Measurements from ENCODE around the gene TMEM184B. TPM values are rescaled to one million over a fixed set of nuclear protein-coding genes. Genes with fewer than 3 reads are reported as not detected.

TMEM184B gene
- total RNA-seq, 1 donor, result 14.3 TPM

DNA sequence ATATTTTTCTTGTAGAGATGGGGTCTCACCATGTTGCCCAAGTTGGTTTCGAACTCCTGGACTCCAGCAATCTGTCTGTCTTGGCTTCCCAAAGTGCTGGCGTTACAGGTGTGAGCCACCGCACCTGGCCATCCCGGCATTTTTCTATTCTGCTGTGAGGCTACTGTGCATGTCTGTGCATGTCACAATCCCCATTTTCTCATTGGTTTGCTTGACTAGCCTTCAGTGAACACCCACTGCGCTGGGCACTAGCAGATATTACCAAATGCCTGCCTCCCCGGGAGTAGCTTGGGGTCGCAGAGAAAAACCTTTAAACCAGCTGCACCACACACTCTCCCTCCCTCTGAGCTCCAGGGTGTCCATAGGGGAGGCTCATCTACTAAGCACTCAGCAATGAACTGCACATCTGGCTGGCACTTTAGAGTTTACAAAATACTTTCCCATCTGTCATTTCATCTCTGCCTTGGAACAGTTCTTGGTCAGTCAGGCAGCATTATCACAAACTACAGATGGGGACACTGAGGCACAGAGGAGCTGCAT lies 39.5 kb upstream of the TMEM184B start:
- peaks cover 34% of the 10 kb centered on the region for H3K4me1 ChIP-seq (ENCODE audit: insufficient read depth, low read length)
- no peaks in the 10 kb centered on the region for H3K9me3 ChIP-seq (ENCODE audit: low read depth, low read length)
- no peaks in the 10 kb centered on the region for H3K27me3 ChIP-seq (ENCODE audit: insufficient read depth, low read length)
- H3K4me3 ChIP-seq (ENCODE audit: low read length), result no peak overlapping the region

DNA sequence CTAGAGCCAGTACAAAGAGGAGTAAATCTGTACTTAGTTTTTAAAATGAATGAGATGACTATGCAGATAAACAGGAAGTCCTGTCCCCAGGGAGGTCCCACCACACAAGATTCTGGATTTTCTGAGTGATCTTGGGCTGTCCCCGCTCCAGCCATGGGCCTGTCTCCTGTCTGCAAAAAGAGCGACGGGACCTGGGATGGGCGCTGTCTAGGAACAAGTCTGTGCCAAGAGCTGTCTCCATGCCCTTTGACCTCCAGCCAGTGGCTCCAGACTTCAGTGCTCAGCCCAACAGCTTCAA lies 38.5 kb upstream of the TMEM184B start:
- no peak overlapping the region for H3K4me3 ChIP-seq (ENCODE audit: low read length)
- peaks cover 35% of the 10 kb centered on the region for H3K4me1 ChIP-seq (ENCODE audit: insufficient read depth, low read length)
- no peaks in the 10 kb centered on the region for H3K27me3 ChIP-seq (ENCODE audit: insufficient read depth, low read length)
- H3K9me3 ChIP-seq (ENCODE audit: low read depth, low read length), result no peaks in the 10 kb centered on the region

DNA sequence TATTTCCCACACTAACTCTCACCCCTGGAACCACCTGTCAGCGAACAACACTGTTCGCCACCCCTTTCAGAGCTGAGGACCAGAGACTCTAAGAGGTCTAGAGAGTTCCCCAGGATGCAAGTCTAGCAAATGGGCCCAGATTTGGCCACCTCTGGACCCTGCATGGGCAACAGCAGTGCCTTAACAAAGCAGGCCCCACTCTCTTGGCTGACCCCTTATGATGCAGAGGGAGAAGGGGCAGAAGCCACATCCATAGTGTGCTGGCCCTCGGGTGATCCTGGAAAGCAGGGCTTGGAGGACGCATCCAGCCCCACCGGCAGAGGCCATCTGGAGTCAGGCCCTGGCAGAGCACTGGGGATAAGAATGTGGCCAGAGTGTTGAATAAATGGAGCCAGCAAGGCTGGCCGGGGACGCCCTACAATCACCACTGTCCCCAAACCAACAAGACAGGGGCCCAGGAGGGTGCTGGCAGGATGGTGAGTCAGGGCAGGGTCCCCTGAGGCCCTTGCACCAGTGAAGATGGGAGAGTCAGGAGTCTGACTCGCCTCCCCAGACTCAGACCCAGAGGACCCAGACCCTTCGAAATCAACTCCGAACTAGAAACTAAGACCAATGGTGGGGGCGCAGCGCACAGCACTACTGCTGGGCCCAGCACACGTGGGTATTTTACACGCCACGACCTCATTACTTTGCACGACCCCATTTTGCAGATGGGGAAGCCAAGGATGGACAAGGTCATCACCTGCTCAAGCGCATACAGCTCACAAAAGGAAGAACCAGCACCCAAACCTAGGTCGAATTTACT lies 37.9 kb upstream of the TMEM184B start:
- Histone ChIP-seq H3K4me3 (ENCODE audit: low read length) (no peak overlapping the region), H3K27me3 (ENCODE audit: insufficient read depth, low read length) (no peaks in the 10 kb centered on the region), H3K4me1 (ENCODE audit: insufficient read depth, low read length) (peaks cover 35% of the 10 kb centered on the region), H3K9me3 (ENCODE audit: low read depth, low read length) (no peaks in the 10 kb centered on the region)

DNA sequence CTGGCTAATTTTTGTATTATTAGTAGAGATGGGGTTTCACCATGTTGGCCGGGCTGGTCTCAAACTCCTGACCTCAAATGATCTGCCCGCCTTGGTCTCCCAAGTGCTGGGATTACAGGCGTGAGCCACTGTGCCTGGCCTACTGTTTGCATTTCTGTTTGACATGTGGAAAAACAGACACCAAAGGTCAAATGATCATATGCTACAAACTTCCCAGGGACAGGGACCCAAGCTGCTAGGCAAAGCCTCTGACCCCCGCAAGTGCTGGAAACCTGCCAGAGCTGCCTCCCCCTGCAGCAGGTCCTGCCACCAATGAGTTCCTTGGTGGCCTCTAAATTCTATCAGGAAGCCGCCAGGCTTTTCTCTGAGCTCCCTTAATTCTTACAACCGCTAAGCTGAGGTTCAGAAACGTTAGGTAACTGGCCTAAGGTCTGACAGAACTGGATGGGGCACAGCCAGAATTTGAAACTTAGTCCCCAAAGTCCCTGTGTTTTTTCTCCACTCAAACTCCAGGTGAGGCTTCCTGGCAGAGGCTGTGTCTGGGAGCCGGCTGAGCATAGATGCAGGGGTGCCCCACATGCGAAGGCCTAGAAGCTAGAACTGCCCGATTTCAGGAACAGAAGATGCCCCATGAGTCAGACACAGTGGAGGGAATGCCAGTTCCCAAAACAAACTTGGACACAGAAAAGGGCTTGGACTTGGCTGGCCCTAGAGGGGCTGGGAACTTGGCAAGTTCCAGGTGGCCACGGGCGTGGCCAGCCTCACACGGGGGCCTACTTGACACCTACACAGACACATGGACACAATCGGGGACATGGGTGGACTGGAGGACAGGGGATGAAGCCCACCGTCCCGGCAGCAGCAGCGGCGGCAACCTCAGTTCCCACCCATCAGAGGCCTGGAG lies 37.1 kb upstream of the TMEM184B start:
- no peaks in the 10 kb centered on the region for H3K27me3 ChIP-seq (ENCODE audit: insufficient read depth, low read length)
- peaks cover 31% of the 10 kb centered on the region for H3K4me1 ChIP-seq (ENCODE audit: insufficient read depth, low read length)
- no peaks in the 10 kb centered on the region for H3K9me3 ChIP-seq (ENCODE audit: low read depth, low read length)
- H3K4me3 ChIP-seq (ENCODE audit: low read length), result no peak overlapping the region

DNA sequence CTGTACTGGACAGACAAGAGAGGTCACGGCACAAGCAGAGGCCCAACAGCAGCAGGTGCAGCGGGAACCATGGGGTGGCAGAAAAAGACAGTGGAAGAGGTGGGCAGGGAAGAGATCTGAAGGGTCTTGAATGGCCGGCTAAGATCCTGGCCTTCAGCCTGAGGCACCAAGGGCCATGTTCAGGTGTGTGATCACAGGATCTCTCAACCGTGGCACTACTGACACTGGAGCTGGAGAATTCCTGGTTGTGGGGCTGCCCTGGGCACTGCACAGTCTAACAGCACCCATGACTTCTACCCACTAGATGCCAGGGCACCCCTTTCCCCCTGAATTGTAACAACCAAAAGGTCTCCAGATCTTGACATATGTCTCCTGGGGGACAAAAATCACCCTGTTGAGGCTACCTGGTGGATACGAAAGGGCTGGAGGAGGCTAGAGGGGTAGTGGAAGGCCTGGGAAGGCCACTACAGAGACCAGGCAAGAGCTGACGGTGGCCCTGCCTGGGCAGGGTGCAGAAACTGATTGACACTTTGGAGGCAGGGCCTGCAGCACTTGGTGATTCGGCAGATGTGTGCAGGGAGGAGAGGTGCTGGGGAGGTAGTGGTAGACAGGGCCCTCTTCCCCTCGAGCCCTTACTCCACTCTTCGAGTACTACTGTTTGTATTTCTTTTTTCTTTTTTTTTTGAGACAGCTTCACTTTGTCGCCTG lies 36.1 kb upstream of the TMEM184B start:
- Histone ChIP-seq H3K9me3 (ENCODE audit: low read depth, low read length) (no peaks in the 10 kb centered on the region), H3K4me3 (ENCODE audit: low read length) (no peak overlapping the region), H3K4me1 (ENCODE audit: insufficient read depth, low read length) (peaks cover 22% of the 10 kb centered on the region)

DNA sequence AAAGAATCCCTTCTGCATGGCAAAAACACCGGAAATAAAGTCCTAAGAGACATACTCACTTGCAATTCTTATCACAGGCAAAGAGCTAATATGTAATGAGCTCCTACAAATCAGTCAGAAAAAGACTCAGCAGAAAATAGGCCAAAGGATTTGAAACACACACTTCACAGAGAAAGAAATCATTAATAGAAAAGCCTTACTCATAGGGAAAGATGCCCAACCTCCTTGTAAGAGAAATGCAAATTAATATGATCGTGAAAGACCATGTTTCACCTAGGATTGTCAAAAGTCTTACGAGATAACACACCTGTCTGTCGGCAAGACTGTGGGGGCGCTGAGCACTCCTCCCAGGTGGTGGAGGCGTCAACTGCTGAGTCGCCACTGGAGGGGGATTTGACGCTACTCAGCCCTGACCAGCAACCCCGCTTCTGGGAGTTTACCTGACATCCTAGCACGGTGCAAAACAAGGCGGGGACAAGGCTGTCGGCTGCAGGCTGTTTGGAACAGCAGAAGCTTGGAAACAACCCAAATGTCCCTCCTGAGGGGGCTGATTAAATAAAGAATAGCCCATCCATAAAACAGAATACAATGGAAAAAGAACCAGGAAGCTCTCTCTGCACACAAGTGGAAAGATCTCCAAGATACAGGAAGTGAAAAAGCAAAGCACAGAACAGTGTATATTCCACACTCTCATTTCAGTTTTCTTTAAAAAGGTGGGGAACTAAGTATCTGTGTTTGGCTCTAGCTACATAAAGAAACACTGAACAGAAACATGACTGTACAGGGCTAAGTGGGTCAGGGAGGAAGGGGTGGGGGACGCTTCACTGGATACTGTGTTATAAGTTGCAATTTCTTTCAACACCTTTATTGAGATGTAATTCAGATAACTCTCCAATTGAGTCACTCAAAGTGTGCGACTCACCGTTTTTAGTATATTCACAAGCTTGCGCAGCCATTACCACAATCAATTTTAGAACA lies 33.0 kb upstream of the TMEM184B start:
- peaks cover 11% of the 10 kb centered on the region for H3K4me1 ChIP-seq (ENCODE audit: insufficient read depth, low read length)
- H3K9me3 ChIP-seq (ENCODE audit: low read depth, low read length), result no peaks in the 10 kb centered on the region
- no peak overlapping the region for H3K4me3 ChIP-seq (ENCODE audit: low read length)
- no peaks in the 10 kb centered on the region for H3K27me3 ChIP-seq (ENCODE audit: insufficient read depth, low read length)

More for the DNA sequence above, 36.1 kb upstream of the TMEM184B start:
- no peaks in the 10 kb centered on the region for H3K27me3 ChIP-seq (ENCODE audit: insufficient read depth, low read length)

DNA sequence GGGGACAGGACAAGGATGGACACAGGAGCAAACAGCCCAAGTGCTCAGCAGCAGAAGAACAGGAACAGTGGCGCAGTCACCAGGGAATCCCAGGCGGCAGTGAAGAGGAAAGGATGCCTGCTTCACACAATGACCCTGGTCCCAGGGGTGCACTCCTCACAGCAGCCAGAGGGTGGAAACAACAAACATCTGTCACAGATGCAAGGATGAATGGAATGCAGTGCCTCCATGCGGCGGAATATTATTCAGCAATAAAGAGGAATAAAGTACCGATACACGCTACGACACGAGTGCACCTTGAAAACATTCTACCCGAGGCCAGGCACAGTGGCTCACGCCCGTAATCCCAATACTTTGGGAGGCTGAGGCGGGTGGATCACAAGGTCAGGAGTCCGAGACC lies 31.7 kb upstream of the TMEM184B start:
- Histone ChIP-seq H3K4me1 (ENCODE audit: insufficient read depth, low read length) (peaks cover 11% of the 10 kb centered on the region), H3K4me3 (ENCODE audit: low read length) (no peak overlapping the region), H3K27me3 (ENCODE audit: insufficient read depth, low read length) (no peaks in the 10 kb centered on the region)

DNA sequence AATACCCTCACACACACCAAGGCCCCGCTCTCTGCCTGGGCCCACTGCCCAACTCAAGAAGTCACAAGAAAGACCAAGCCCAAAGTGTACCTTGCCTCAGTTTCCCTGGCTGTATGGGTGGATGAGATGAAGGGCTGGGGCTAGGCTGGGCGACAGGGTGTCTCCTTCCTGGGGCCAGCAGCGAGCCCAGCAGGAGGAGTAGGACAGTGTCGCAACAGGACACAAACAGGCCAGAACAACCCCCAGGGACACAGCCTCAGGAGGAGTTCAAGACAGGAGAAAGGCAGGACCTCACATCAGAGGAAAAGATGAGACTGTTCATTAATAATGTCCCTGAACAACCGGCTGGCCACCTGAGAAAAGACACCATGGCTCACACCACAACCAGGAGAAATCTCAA lies 31.2 kb upstream of the TMEM184B start:
- no peaks in the 10 kb centered on the region for H3K27me3 ChIP-seq (ENCODE audit: insufficient read depth, low read length)

More for the DNA sequence above, 31.7 kb upstream of the TMEM184B start:
- H3K9me3 ChIP-seq (ENCODE audit: low read depth, low read length), result no peaks in the 10 kb centered on the region

DNA sequence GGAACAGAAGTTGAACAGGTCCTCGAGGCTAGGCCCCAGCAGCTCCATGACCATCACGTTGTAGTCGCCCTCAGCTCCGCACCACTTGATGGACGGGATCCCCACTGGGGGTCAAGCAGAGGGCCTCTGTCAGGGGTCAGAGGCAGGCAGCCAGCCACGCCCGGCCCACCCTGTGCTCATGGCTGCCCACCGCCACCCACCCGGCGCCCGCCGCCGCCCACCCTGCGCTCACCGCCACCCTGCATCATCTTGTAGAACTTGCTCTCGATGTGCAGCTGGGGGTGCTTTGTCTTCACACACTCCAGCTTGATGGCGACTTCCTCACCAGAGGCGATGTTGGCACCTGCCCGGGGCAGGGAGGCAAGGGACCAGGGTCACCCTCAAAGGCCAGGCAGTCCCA lies 30.1 kb upstream of the TMEM184B start:
- H3K4me3 ChIP-seq (ENCODE audit: low read length), result no peak overlapping the region
- no peaks in the 10 kb centered on the region for H3K27me3 ChIP-seq (ENCODE audit: insufficient read depth, low read length)
- H3K4me1 ChIP-seq (ENCODE audit: insufficient read depth, low read length), result peaks cover 11% of the 10 kb centered on the region
- no peaks in the 10 kb centered on the region for H3K9me3 ChIP-seq (ENCODE audit: low read depth, low read length)

More for the DNA sequence above, 31.2 kb upstream of the TMEM184B start:
- Histone ChIP-seq H3K9me3 (ENCODE audit: low read depth, low read length) (no peaks in the 10 kb centered on the region), H3K4me3 (ENCODE audit: low read length) (no peak overlapping the region), H3K4me1 (ENCODE audit: insufficient read depth, low read length) (peaks cover 11% of the 10 kb centered on the region)

DNA sequence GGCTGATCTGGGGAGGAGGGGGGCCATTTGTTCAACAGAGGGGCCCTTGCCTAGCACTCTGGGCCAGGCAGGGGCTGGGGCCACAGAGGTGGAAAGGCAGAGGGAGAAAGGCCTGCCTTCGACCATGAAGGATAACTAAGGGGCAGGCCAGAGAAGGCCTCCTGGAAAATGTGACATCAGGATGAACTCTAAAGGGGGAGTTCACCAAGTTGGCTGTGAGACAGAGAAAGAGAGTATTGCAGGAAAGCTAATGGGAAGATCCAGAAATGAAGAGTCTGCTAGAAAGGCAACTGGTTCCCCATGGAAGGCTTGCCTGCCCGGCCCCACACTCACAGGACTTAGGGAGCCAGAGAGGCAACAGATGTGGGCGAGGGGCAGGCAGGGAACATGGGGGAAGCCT lies 28.1 kb upstream of the TMEM184B start:
- Histone ChIP-seq H3K4me3 (ENCODE audit: low read length) (no peak overlapping the region), H3K4me1 (ENCODE audit: insufficient read depth, low read length) (peaks cover 7% of the 10 kb centered on the region), H3K9me3 (ENCODE audit: low read depth, low read length) (no peaks in the 10 kb centered on the region), H3K27me3 (ENCODE audit: insufficient read depth, low read length) (no peaks in the 10 kb centered on the region)

DNA sequence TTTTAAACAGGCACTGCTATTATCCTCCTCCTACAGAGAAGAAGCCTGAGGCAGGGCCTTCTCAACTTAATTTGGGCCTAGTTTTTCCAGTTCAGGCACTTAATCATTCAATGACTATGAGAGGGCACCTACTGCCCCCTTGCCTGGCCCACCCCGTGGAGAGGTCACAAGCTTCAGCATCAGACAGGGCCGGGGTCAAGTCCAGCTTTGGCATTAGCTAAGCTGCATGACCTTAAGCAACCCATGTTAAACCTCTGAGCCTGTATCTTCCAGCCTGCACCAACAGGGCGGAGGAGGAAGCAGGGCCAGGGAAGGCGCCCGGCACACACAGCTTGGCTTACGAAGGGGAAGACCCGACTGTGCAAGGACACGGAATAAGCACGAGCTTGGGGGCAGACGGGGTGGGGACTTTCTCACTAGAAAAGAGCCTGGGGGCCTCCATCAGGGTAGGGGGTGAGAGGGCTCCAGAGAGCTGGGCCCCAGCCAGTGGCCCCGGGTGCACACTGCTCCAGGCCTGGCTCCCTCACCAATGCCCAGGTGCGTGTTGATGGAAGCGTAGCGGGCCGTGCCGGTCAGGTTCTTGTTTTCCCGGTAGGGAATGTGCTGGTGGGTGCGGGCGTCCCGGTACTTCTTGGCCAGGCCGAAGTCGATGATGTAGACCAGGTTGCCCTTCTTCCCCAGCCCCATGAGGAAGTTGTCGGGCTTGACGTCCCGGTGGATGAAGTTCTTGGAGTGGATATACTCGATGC lies 27.6 kb upstream of the TMEM184B start:
- no peaks in the 10 kb centered on the region for H3K27me3 ChIP-seq (ENCODE audit: insufficient read depth, low read length)
- H3K4me3 ChIP-seq (ENCODE audit: low read length), result no peak overlapping the region
- no peaks in the 10 kb centered on the region for H3K9me3 ChIP-seq (ENCODE audit: low read depth, low read length)
- H3K4me1 ChIP-seq (ENCODE audit: insufficient read depth, low read length), result peaks cover 1% of the 10 kb centered on the region

DNA sequence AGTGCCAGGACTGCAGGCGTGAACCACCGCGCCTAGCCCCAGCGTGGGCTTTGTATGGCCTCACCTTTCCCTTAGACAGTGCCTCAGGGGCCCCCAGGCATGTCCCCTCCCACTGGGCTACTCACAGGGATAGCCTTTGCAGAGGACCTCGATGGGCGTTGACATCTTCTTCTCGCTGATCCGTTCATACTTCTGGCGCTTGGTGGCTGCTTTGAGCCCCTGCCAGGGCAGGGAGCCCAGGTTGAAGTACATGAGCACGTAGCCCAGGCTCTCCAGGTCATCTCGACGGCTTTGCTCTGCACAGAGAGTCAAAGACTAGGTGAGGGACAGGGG lies 26.9 kb upstream of the TMEM184B start:
- H3K9me3 ChIP-seq (ENCODE audit: low read depth, low read length), result no peaks in the 10 kb centered on the region
- no peak overlapping the region for H3K4me3 ChIP-seq (ENCODE audit: low read length)
- H3K27me3 ChIP-seq (ENCODE audit: insufficient read depth, low read length), result no peaks in the 10 kb centered on the region
- H3K4me1 ChIP-seq (ENCODE audit: insufficient read depth, low read length), result no peaks in the 10 kb centered on the region

DNA sequence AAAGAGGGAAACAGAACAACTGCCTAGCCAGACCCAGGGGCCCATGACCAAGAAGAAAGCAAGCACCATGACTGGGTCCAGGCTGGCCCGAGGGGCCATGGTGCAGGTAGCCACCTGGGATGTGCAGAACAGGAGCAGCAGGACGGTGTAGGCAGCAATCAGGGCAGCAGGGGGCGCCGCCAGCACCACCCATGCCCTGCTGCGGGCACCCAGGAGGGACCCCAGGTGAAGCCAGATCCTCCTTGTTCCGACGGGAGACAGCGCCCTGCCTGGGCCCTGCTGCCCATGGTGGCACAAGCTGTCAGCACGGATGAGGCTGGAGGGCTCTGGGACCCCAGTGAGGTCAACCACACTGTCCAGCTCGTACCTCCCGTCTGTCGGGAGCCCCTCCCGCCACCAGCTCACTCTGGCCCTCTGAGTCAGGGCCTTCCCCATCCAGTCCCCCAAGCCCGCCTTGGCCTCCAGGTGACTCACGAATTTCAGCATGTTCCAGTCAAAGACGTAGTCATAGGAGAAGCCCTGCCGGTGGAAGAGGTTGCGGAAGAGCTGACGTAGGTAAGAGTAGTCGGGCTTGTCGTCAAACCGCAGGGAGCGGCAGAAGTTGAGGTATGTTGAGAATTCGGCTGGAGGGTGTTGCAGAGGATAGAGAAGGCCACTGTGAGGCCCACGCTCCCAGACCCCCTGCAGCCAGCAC lies 25.6 kb upstream of the TMEM184B start:
- H3K4me3 ChIP-seq (ENCODE audit: low read length), result no peak overlapping the region
- H3K4me1 ChIP-seq (ENCODE audit: insufficient read depth, low read length), result no peaks in the 10 kb centered on the region
- no peaks in the 10 kb centered on the region for H3K9me3 ChIP-seq (ENCODE audit: low read depth, low read length)
- H3K27me3 ChIP-seq (ENCODE audit: insufficient read depth, low read length), result no peaks in the 10 kb centered on the region

Measured in mononuclear cell (primary cell).